Natural killer cell (primary cell): ENCODE results near the gene ZNF570. TPM values are rescaled to one million over a fixed set of nuclear protein-coding genes. Genes with fewer than 3 reads are reported as not detected.

Experiments
- ATAC-seq, 3 donors: fragments of 150-1000 bp in 2 of 3; fragments of 200-7000 bp in 1 of 3; cut with Tn5 transposase; 1 replicate in 1 of 3; 2 replicates in 2 of 3; pipeline ENCODE4 v1.10.0; 2021; ENCODE audit warnings: mild to moderate bottlenecking in 2 of 3, moderate library complexity in 2 of 3
- DNase-seq, 2 donors: peaks; one replicate each; pipeline versions ENCODE4 v3.0.0 to v3.0.0-alpha.2; 2013 to 2021; ENCODE audit warnings: mixed read lengths in 1 of 2
- H3K27ac ChIP-seq: one replicate; pipeline ENCODE4 v1.5.1; 2013; ENCODE audit warnings: mild to moderate bottlenecking, low read length
- H3K27me3 ChIP-seq: one replicate; pipeline ENCODE4 v1.6.1; 2013; ENCODE audit warnings: low read length; ENCODE audit not compliant: control insufficient read depth, insufficient read depth
- H3K36me3 ChIP-seq: one replicate; pipeline ENCODE4 v1.6.1; 2013; ENCODE audit warnings: low read length; ENCODE audit not compliant: control insufficient read depth, insufficient read depth
- H3K4me1 ChIP-seq: one replicate; pipeline ENCODE4 v1.6.1; 2013; ENCODE audit warnings: low read length; ENCODE audit not compliant: control insufficient read depth, insufficient read depth
- H3K4me3 ChIP-seq: one replicate; pipeline ENCODE4 v1.5.1; 2013; ENCODE audit warnings: low read length
- H3K9me3 ChIP-seq: one replicate; pipeline ENCODE4 v1.6.1; 2013; ENCODE audit warnings: low read length; ENCODE audit not compliant: control insufficient read depth, insufficient read depth
- H3K27ac Mint-ChIP-seq, 2 donors: one replicate each; pipeline ENCODE4 v1.8.0; 2022; ENCODE audit warnings: mild to moderate bottlenecking in 2 of 2, mixed read lengths in 2 of 2, moderate library complexity in 1 of 2
- H3K27me3 Mint-ChIP-seq, 2 donors: one replicate each; pipeline ENCODE4 v1.8.0; 2022; ENCODE audit warnings: low read depth in 2 of 2, mixed read lengths in 2 of 2
- H3K36me3 Mint-ChIP-seq: one replicate; pipeline ENCODE4 v1.8.0; 2022; ENCODE audit warnings: mixed read lengths
- H3K4me1 Mint-ChIP-seq, 2 donors: one replicate each; pipeline ENCODE4 v1.8.0; 2022; ENCODE audit warnings: mixed read lengths in 2 of 2
- H3K4me3 Mint-ChIP-seq: one replicate; pipeline ENCODE4 v1.8.0; 2022; ENCODE audit warnings: mild to moderate bottlenecking, moderate library complexity, mixed read lengths
- H3K9me3 Mint-ChIP-seq, 2 donors: one replicate each; pipeline ENCODE4 v1.8.0; 2022; ENCODE audit warnings: mixed read lengths in 2 of 2
- CTCF ChIP-seq: fragments of 200-600 bp; IDR thresholded peaks from one replicate; pipeline ENCODE4 v1.8.0; 2022; ENCODE audit warnings: antibody characterized with exemption
- WGBS: methylation state at CpG from one replicate; pipeline ENCODE4 v1.1.7; 2013; ENCODE audit warnings: missing lambda C conversion rate; ENCODE audit not compliant: insufficient coverage; 5-methylcytosine and 5-hydroxymethylcytosine counted together
- intact Hi-C: fragments of 100-400 bp; cut with micrococcal nuclease; formaldehyde crosslinking; loops from one replicate; pipeline ENCODE4 v1.14.2; 2022
- total RNA-seq, 4 donors: library from RNA; stranded (reverse); fragments of 120-200 nt in 1 of 4; gene quantifications; one replicate each; pipeline versions ENCODE4 v1.2.3 to v1.2.4, GENCODE V29; 2013 to 2022

The ZNF570 gene
- 10 to 100 TPM; 12.6 to 19.6 (median 17.6) TPM for total RNA-seq
- total RNA-seq (2013): 15.7 TPM

GRCh38 chr19:37468961-37469777 lies at the start of gene ZNF570:
Gene ZNF570 (plus strand): TSS chr19:37469356. CDS start chr19:37470355, 999 bp downstream.
- peaks cover 0 to 9% of the 10 kb centered on the region in 2 donors for H3K9me3 Mint-ChIP-seq
- Histone ChIP-seq H3K36me3 (peaks cover 12% of the 10 kb centered on the region), H3K4me3 (peak within 1 kb of the TSS; percentile 74), H3K4me1 (peaks cover 31% of the 10 kb centered on the region), H3K9me3 (peaks cover 12% of the 10 kb centered on the region), H3K27ac (peak within 1 kb of the TSS; percentile 90), H3K27me3 (no peaks in the 10 kb centered on the region)
- H3K36me3 Mint-ChIP-seq: peaks cover 5% of the 10 kb centered on the region
- under 1% methylated on average over 63 of the region's 63 CpGs for WGBS
- intact Hi-C loops: loop anchor here (1.0 to 5.0 kb wide), 5 partner anchors 37 to 862 kb away; partner anchors contain the start of genes ZNF382, ZNF585A, ZNF607 and ZNF793
- peak within 1 kb of the TSS; percentile 97 to 99 for H3K27ac Mint-ChIP-seq
- DNase-seq (peak; percentile 86 to 92), ATAC-seq (peak; percentile 67 to 84 (median 72))
- H3K27me3 Mint-ChIP-seq: no peaks in the 10 kb centered on the region
- TF ChIP-seq CTCF: no peak
- H3K4me3 Mint-ChIP-seq: peak within 1 kb of the TSS; percentile 97
- H3K4me1 Mint-ChIP-seq: peaks cover 35 to 49% of the 10 kb centered on the region in 2 donors

- no peak overlapping the region for H3K4me3 ChIP-seq
- ATAC-seq (no peak), DNase-seq (no peak)
- intact Hi-C loops: no loop called here
- H3K27ac ChIP-seq: no peak overlapping the region
- no peak overlapping the region for H3K27ac Mint-ChIP-seq
- H3K27me3 ChIP-seq: no peaks in the 10 kb centered on the region
- H3K4me1 ChIP-seq: no peaks in the 10 kb centered on the region
- TF ChIP-seq CTCF: no peak
- H3K4me1 Mint-ChIP-seq: no peaks in the 10 kb centered on the region
- peaks cover 30 to 60% of the 10 kb centered on the region in 2 donors for H3K9me3 Mint-ChIP-seq
- peaks cover 48% of the 10 kb centered on the region for H3K9me3 ChIP-seq
- H3K36me3 Mint-ChIP-seq: peaks cover 83% of the 10 kb centered on the region
- peaks cover 3% of the 10 kb centered on the region for H3K36me3 ChIP-seq
- H3K4me3 Mint-ChIP-seq: no peak overlapping the region
- WGBS: 100% methylated on average over 1 of the region's 4 CpGs
- H3K27me3 Mint-ChIP-seq: no peaks in the 10 kb centered on the region
These were observed 16.5 kb upstream of the ZNF570 start for GRCh38 chr19:37452500-37453245.

DNA sequence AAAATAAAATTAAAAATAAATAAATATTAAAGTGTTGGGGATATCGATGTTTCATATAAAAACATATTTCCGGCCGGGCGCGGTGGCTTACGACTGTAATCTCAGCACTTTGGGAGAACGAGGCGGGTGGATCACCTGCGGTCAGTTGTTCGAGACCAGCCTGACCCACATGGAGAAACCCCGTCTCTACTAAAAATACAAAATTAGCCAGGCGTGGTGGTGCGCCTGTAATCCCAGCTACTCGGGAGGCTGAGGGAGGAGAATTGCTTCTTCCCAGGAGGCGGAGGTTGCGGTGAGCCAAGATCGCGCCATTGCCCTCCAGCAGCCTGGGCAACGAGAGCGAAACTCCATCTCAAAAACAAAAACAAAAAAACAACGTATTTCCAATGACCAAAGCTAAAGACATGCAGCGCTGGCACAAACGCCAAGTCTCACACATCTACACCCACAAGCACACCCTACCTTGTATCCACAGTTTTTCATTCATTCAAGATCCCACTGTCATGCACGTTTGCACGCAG lies 2.8 kb upstream of the ZNF570 start:
- peak overlapping the region; percentile 92 for H3K27ac ChIP-seq
- peaks cover 18% of the 10 kb centered on the region for H3K36me3 ChIP-seq
- intact Hi-C loops: loop anchor here (2.0 to 5.0 kb wide), 5 partner anchors 134 to 859 kb away; partner anchors contain the start of genes ZNF382, ZNF585A, ZNF585B and ZNF607
- DNase-seq: no peak
- peaks cover 5% of the 10 kb centered on the region for H3K36me3 Mint-ChIP-seq
- H3K27me3 Mint-ChIP-seq: no peaks in the 10 kb centered on the region
- no peak for ATAC-seq
- H3K4me1 Mint-ChIP-seq: peaks cover 35 to 49% of the 10 kb centered on the region in 2 donors
- peaks cover 31% of the 10 kb centered on the region for H3K4me1 ChIP-seq
- H3K4me3 ChIP-seq: peak overlapping the region; percentile 89
- WGBS: 46% methylated on average over 24 of the region's 25 CpGs
- H3K4me3 Mint-ChIP-seq: peak overlapping the region; percentile 94
- H3K9me3 Mint-ChIP-seq: peaks cover 0 to 9% of the 10 kb centered on the region in 2 donors
- peaks cover 9% of the 10 kb centered on the region for H3K9me3 ChIP-seq
- no peak for TF ChIP-seq CTCF
- H3K27ac Mint-ChIP-seq: peak overlapping the region; percentile 97 to 99
- H3K27me3 ChIP-seq: no peaks in the 10 kb centered on the region
